K562 treated with DMSO at 1 percent for 48 hours (cell line): Measurements from ENCODE around the gene ECI2. TPM values are rescaled to one million over a fixed set of nuclear protein-coding genes. Genes with fewer than 3 reads are reported as not detected.

Source experiments
- total RNA-seq: library from RNA; unstranded; fragments of 300-600 nt; gene quantifications from 2 replicates; pipeline ENCODE4 v1.2.3, GENCODE V29; 2022; ENCODE audit warnings: low replicate concordance; ENCODE audit errors: extremely low read depth

Gene ECI2, protein sequence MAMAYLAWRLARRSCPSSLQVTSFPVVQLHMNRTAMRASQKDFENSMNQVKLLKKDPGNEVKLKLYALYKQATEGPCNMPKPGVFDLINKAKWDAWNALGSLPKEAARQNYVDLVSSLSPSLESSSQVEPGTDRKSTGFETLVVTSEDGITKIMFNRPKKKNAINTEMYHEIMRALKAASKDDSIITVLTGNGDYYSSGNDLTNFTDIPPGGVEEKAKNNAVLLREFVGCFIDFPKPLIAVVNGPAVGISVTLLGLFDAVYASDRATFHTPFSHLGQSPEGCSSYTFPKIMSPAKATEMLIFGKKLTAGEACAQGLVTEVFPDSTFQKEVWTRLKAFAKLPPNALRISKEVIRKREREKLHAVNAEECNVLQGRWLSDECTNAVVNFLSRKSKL
- total RNA-seq: not detected in 2 replicates

DNA sequence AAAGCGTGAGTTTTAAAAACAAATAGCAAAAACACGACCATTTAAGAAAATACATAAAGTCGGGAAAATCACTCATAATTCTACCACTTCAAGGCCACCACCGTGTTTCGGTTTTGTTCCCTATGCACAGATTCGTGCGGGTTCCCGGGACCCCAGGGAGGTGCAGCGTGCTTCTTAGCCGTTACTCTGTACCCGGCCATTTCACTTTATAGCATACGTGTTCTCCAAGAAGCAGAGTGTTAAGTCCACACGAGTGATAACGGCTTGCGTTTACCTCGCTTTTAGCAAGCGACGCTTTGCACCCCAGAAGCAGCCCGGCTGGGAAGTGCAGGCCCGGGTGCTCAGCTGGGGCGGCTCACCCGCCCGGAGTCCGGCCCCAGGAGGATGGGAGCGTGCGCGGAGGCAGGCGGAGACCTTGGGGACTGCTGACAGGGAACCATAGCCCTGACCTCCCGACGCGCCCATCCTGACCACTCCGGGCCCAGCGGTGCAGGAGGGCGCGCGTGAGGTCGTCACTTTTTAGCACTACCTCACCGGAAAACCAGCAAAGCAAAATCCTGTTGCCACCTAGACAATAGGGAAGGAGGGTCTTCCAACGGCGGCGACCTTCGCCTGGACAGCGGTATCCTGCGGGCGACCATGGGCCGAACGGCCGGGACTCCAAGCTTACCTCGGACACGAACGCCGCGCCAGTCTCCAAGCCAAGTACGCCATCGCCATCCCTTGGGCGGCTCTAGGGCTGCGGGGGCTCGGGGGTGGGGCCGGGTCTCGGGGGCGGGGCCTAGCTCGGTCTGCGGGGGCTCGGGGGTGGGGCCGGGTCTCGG is at the start of gene ECI2:
ECI2 (minus strand) TSS at position 735 of the 824 bp plus-strand sequence; CDS start at position 720, 15 bp downstream.

DNA sequence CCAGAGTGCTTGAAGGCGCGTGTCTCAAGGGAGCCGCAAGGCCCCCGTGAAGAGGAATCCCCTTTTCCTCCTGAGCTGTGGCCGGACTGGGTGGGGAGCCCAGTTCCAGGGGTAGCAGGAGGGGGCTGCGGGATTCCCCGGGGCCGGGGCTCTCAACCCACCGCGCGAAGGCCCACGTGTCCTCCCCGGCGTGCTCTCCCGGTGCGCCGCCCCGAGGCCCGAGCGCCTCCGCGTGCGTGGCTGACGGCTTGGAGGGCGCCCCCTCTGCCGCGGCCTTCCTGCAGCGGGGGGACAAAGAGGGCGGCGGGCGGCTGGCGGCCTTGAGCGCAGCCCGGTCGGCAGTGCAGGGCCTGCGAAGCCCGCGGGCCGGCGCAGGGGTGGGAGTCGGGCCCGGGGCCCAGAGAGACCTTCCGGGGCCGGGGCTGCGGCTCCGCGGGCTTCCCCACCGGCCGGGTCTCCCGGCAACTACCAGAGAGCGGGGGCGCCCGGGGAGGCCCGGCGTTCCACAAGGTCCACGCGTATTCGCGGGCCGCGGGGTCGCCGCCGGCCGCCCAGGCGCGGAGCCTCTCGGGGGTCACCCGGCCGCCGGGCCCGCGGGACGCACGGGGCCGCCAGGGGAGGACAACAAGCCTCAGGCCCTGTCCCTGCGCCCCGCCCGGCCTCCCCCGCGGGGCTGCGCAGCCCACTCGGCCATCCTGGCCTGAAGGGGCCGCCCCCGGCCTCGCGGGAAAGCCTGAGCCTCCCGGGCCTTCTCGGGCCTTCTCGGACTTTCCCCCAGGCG is 56.5 kb downstream of the ECI2 start, which contains the start of gene FAM217A:
FAM217A (minus strand) TSS at position 447 of the 781 bp plus-strand sequence. CDS start 1,723 bp downstream, outside the sequence.

Other genes with a start within 250 kb of the ECI2 start
- gene FAM217A, start 56.4 kb downstream of the ECI2 start, total RNA-seq: not detected in 2 replicates